Muscle of leg (tissue), 11 donors: ENCODE results near the gene NUCKS1. TPM values are rescaled to one million over a fixed set of nuclear protein-coding genes. Genes with fewer than 3 reads are reported as not detected.
"Not testable (repeated sequence)": the region's sequence is repeated elsewhere in the genome, so short reads cannot be mapped to it uniquely, and the experiment has no call there.

ENCODE experiments used
- DNase-seq: peaks from one replicate; pipeline ENCODE4 v3.0.0; 2013
- H3K27ac ChIP-seq: one replicate; pipeline ENCODE4 v1.5.1; 2013; ENCODE audit warnings: mild to moderate bottlenecking, low read length, control low read depth
- H3K27me3 ChIP-seq: one replicate; pipeline ENCODE4 v1.6.1; 2013; ENCODE audit warnings: low read length; ENCODE audit not compliant: control insufficient read depth, insufficient read depth
- H3K36me3 ChIP-seq: one replicate; pipeline ENCODE4 v1.6.1; 2013; ENCODE audit warnings: low read length; ENCODE audit not compliant: control insufficient read depth, insufficient read depth
- H3K4me1 ChIP-seq: one replicate; pipeline ENCODE4 v1.6.1; 2013; ENCODE audit warnings: low read length; ENCODE audit not compliant: control insufficient read depth, insufficient read depth
- H3K4me3 ChIP-seq: one replicate; pipeline ENCODE4 v1.5.1; 2013; ENCODE audit warnings: low read length, control low read depth
- H3K9me3 ChIP-seq: replicated peaks from 2 replicates; pipeline ENCODE4 v1.6.1; 2013; ENCODE audit warnings: low read depth, low read length; ENCODE audit not compliant: control insufficient read depth
- whole genome bisulfite sequencing: methylation state at CpG from one replicate; pipeline ENCODE4 v1.1.5; 2013; ENCODE audit warnings: missing lambda C conversion rate; ENCODE audit not compliant: insufficient coverage; 5-methylcytosine and 5-hydroxymethylcytosine counted together
- polyA plus RNA-seq, 8 donors: library from polyadenylated mRNA; unstranded; fragments of 120-200 nt; gene quantifications; one replicate each; pipeline versions ENCODE4 v1.2.1 to v1.2.3, GENCODE V29; 2013; ENCODE audit warnings: inconsistent platforms in 1 of 8, low replicate concordance in 1 of 8; ENCODE audit not compliant: insufficient read length in 8 of 8, insufficient read depth in 1 of 8
- total RNA-seq: library from RNA; stranded (reverse); fragments of 120-200 nt; gene quantifications from one replicate; pipeline ENCODE4 v1.2.4, GENCODE V29; 2013

Gene NUCKS1
- total and polyA plus RNA-seq, 9 donors: 160 to 284 (median 240) TPM

DNA sequence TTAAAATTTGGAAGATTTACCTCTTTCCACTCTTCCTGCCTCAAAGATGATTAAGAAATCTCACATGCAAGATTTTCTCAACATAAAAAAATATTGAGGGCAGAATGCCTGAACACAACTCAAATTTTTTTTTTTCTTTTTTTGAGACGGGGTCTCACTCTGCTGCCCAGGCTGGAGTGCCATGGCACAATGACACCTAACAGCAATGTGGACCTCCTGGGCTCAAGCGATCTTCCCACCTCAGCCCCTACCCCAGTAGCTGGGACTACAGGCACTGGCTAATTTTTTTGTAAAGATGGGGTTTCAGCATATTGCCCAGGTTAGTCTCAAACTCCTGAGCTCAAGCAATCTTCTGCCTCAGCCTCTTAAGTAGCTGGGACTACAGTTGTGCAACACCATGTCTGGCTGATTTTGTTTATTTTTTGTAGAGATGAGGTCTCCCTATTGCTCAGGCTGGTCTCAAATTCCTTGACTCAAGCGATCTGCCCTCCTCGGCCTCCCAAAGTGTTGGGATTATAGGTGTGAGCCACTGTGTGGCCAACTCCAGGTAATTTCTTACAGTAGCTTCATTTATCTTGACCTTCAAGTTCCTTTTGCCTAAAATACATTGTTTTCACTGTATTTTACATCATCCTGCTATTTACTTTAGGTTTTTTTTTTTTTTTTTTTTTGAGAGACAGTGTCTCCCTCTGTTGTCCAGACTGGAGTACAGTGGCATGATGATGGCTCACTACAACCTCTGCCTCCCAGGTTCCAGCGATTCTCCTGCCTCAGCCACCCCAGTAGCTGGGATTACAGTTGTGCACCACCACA is 10.4 kb downstream of the NUCKS1 start:
- WGBS: 0% methylated on average over 1 of the region's 5 CpGs
- DNase-seq: no peak
- Histone ChIP-seq H3K4me1 (no peaks in the 10 kb centered on the region), H3K27ac (no peak overlapping the region), H3K27me3 (no peaks in the 10 kb centered on the region), H3K9me3 (no peaks in the 10 kb centered on the region), H3K36me3 (peaks cover 18% of the 10 kb centered on the region), H3K4me3 (no peak overlapping the region)

GRCh38 chr1:205735218-205735617 is 14.8 kb downstream of the NUCKS1 start:
- no CpG with 5 or more reads among the region's 1 CpG for WGBS
- DNase-seq: no peak
- no peaks in the 10 kb centered on the region for H3K4me1 ChIP-seq

DNA sequence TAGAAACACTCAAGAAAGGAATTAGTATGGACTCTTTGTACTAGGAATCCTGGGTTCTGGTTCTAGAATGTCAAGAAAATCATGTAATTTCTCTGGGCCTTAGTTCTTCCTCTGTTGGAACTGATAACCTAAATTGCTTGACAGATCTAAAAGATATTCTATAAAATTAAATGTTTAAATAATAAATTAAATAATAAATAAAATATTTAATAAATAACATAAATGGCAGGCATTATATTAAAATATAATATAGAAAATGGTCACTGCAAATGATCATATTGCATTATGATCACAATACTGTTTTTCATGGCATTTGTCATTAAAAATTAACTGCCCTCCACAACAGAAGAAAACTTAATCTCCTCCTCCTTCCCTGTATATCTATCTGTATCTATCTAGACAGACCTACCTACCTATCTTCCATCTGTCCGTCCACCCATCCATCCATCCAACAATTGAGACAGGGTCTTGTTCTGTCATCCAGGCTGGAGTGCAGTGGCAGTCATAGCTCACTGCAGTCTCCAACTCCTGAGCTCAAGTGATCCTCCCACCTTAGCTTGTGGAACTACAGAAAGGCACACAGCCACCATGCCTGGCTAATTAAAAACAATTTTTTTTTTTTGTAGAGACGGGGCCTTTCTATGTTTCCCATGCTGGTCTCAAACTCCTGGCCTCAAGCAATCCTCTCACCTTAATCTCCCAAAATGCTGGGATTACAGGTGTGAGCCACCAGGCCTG is 16.4 kb downstream of the NUCKS1 start:
- 76% methylated on average over 2 of the region's 2 CpGs for WGBS
- Histone ChIP-seq H3K27ac (no peak overlapping the region), H3K9me3 (no peaks in the 10 kb centered on the region), H3K4me3 (no peak overlapping the region), H3K36me3 (peaks cover 13% of the 10 kb centered on the region), H3K4me1 (no peaks in the 10 kb centered on the region), H3K27me3 (no peaks in the 10 kb centered on the region)
- no peak for DNase-seq

More at GRCh38 chr1:205735218-205735617, 14.8 kb downstream of the NUCKS1 start:
- no peaks in the 10 kb centered on the region for H3K9me3 ChIP-seq
- H3K27me3 ChIP-seq: no peaks in the 10 kb centered on the region
- H3K36me3 ChIP-seq: peaks cover 17% of the 10 kb centered on the region
- no peak overlapping the region for H3K27ac ChIP-seq
- no peak overlapping the region for H3K4me3 ChIP-seq

DNA sequence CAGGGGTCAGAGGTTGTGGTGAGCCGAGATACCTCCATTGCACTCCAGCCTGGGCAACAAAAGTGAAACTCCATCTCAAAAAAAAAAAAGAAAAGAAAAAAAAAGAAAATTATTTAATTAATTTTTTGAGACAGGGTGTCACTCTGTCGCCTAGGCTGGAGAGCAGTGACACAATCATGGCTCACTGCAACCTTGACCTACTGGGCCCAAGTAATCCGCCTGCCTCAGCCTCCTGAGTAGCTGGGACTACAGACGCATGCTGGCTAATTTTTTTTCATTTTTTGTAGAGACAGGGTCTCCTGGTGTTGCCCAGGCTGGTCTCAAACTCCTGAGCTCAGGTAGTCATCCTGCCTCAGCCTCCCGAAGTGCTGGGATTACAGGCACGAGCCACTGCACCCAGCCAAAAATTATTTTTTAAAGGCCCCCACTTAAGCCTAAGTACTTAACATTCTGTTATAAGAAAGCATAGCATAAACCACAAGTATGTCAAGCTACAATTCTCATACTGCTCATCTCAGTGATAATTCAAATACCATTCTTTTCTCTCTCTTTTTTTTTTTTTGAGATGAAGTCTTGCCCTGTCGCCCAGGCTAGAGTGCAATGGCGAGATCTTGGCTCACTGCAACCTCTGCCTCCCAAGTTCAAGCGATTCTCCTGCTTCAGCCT is 19.9 kb downstream of the NUCKS1 start:
- Histone ChIP-seq H3K9me3 (no peaks in the 10 kb centered on the region), H3K4me3 (no peak overlapping the region), H3K36me3 (peaks cover 8% of the 10 kb centered on the region), H3K4me1 (no peaks in the 10 kb centered on the region), H3K27ac (no peak overlapping the region), H3K27me3 (no peaks in the 10 kb centered on the region)
- no peak for DNase-seq
- WGBS: 93% methylated on average over 6 of the region's 9 CpGs

DNA sequence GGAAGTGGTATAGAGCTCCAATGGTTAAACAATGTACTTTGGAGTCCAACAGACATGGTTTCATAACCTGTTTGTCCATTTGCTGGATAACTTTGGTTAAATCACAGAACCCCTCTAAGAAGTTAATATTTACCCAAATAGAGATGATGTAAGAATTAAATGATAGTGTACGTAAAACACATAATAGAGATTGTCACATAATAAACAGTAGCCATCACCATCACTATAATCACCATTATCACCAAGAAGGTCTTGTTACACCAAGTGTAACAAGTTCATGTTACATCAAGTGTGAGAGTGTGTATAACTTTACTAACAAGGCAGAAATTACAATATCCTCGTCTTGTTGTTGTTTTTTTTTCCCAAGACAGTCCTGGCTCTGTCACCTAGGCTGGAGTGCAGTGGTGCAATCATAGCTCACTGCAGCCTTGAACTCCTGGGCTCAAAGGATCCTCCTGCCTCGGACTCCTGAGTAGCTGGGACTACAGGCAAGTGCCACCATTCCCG is 23.3 kb downstream of the NUCKS1 start:
- H3K27ac ChIP-seq: no peak overlapping the region
- 60% methylated on average over 1 of the region's 4 CpGs for WGBS
- no peak overlapping the region for H3K4me3 ChIP-seq
- peaks cover 16% of the 10 kb centered on the region for H3K36me3 ChIP-seq
- H3K4me1 ChIP-seq: no peaks in the 10 kb centered on the region
- DNase-seq: no peak
- H3K27me3 ChIP-seq: no peaks in the 10 kb centered on the region
- no peaks in the 10 kb centered on the region for H3K9me3 ChIP-seq

DNA sequence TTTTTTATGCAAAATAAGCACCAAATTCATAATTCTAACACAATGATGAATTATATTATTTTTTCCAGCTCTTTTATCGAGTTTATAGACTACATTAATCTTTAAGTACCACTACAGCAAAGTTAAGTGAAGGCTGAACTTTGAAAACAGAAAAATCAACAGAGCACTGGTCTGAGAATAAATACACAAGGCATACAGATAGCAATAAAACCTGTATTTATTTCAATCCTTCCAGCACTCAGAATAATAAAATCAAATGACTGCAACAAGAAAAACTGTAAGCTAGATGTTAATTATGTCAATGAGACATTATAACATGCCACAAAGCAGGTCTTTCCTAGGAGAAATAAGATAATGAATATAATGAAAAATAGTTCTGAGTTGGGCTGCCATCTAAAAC is 24.5 kb downstream of the NUCKS1 start:
- Histone ChIP-seq H3K27me3 (no peaks in the 10 kb centered on the region), H3K4me3 (no peak overlapping the region), H3K9me3 (no peaks in the 10 kb centered on the region), H3K27ac (no peak overlapping the region), H3K36me3 (peaks cover 18% of the 10 kb centered on the region), H3K4me1 (no peaks in the 10 kb centered on the region)
- DNase-seq: no peak
- no CpG with 5 or more reads among the region's 1 CpG for WGBS

DNA sequence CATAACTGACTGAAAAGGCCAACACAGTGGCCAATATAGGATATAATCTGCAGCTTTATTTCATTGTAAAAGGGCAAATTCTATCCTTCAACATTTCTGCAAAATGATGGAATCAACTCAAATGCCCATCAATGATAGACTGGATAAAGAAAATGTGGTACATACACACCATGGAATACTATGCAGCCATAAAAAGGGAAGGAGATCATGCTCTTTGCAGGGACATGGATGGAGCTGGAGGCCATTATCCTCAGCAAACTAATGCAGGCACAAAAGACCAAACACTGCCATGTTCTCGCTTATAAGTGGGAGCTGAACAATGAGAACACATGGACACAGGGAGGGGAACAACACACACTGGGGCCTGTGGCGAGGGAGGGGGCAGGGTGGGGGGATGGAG is 29.2 kb downstream of the NUCKS1 start:
- 100% methylated on average over 2 of the region's 2 CpGs for WGBS
- H3K27me3 ChIP-seq, H3K9me3 ChIP-seq, H3K4me1 ChIP-seq, DNase-seq, H3K4me3 ChIP-seq, H3K27ac ChIP-seq: not testable (repeated sequence)
- H3K36me3 ChIP-seq: peaks cover 32% of the 10 kb centered on the region

DNA sequence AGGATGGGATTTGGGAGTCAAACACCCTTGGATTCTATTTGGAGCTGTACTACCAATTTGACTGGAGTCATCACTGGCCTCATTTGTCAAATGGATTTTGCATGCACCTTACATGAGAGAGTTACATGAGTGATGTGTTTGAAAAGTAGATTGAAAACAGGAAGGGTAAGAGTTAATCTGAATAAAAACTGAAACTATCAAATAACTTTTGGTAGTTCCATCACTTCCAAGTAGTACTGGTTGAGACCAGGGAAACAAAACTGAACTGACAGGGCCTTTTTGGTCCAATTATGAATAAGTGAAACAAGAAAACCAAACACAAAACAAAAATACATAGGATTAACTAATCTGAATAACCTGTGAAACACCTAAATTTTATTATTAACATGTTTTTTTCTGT is 30.2 kb downstream of the NUCKS1 start:
- Histone ChIP-seq H3K4me3 (no peak overlapping the region), H3K4me1 (no peaks in the 10 kb centered on the region), H3K9me3 (no peaks in the 10 kb centered on the region), H3K36me3 (peaks cover 36% of the 10 kb centered on the region), H3K27me3 (no peaks in the 10 kb centered on the region), H3K27ac (no peak overlapping the region)
- no peak for DNase-seq

DNA sequence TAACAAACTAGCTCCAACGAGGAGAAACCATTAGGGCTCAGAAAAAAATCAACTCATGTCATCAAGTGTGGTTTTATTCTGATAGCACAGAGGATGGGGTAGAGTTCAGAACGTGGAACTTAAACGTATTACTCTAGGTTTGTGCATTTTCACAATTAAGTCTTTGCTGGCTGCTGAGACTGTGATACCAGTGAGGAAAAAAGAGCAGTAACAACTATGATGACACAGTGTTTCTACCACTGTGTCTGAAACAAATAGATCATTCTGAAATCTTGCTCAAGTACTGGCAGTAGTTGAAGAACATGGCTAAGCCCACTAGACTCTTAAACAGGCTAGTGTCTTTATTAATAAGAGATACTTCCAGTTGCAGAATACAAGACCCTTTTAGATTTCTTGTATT is 31.0 kb downstream of the NUCKS1 start:
- H3K27me3 ChIP-seq: no peaks in the 10 kb centered on the region
- no peak for DNase-seq
- peaks cover 42% of the 10 kb centered on the region for H3K36me3 ChIP-seq
- no CpG with 5 or more reads among the region's 3 CpGs for WGBS
- H3K9me3 ChIP-seq: no peaks in the 10 kb centered on the region
- no peaks in the 10 kb centered on the region for H3K4me1 ChIP-seq
- no peak overlapping the region for H3K27ac ChIP-seq
- H3K4me3 ChIP-seq: no peak overlapping the region
